Keratinocyte (primary cell): Measurements from ENCODE around the gene EEA1.

ENCODE experiments used
- EZH2 ChIP-seq: IDR thresholded peaks from one replicate; pipeline ENCODE4 v1.6.1; 2012; ENCODE audit warnings: inconsistent platforms, mild to moderate bottlenecking, low read length, moderate library complexity
- TF ChIP-seq, protein P1 (sequence below), 3 experiments: IDR thresholded peaks in 1 of 3; conservative IDR thresholded peaks in 1 of 3; optimal IDR thresholded peaks in 1 of 3; 2 replicates in 2 of 3; 3 replicates in 1 of 3; pipeline versions ENCODE3 to v1.5.1; 2011; ENCODE audit warnings: low read length in 3 of 3, mild to moderate bottlenecking in 3 of 3, moderate library complexity in 2 of 3, control low read depth in 1 of 3, inconsistent platforms in 1 of 3; ENCODE audit not compliant: insufficient read depth in 2 of 3; ENCODE audit errors: extremely low read depth in 1 of 3

DNA sequence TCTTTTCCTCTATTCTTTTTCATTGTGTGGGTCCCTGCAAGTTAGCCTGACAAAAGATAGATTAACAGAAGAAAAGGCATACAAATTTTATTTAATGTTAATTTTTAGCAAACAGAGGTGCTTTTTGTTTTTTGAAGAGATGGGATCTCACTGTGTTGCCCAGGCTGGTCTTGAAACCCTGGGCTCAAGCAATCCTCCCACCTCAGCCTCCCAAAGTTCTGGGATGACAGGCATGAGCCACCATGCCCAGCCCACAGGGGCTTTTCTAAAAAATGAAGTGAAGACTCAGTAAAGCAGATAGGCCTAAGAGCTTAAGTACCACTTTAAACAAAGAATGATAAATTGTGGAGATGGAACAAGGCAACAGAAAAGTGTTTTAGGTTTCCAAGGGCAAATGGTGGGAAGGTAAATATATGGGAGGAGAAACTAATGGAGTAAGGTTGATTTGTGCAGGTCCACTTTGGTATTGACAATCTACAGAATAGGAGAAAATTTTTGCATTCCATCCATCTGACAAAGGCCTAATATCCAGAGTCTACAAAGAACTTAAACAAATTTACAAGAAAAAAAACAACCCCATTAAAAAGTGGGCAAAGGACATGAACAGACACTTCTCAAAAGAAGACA lies 18.6 kb upstream of the EEA1 start:
- TF ChIP-seq, protein P1, sequence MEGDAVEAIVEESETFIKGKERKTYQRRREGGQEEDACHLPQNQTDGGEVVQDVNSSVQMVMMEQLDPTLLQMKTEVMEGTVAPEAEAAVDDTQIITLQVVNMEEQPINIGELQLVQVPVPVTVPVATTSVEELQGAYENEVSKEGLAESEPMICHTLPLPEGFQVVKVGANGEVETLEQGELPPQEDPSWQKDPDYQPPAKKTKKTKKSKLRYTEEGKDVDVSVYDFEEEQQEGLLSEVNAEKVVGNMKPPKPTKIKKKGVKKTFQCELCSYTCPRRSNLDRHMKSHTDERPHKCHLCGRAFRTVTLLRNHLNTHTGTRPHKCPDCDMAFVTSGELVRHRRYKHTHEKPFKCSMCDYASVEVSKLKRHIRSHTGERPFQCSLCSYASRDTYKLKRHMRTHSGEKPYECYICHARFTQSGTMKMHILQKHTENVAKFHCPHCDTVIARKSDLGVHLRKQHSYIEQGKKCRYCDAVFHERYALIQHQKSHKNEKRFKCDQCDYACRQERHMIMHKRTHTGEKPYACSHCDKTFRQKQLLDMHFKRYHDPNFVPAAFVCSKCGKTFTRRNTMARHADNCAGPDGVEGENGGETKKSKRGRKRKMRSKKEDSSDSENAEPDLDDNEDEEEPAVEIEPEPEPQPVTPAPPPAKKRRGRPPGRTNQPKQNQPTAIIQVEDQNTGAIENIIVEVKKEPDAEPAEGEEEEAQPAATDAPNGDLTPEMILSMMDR (optimal IDR thresholded peaks at IDR 0.05 in 1 of 3, IDR thresholded peaks at IDR 0.05 in 1 of 3, conservative IDR thresholded peaks at IDR 0.05 in 1 of 3; ENCODE audit: extremely low read depth in 1 of 3, insufficient read depth in 2 of 3, low read length in 3 of 3), result no peak
- TF ChIP-seq EZH2, result no peak
